ENCODE data around the gene CD19. TPM values are rescaled to one million over a fixed set of nuclear protein-coding genes. Genes with fewer than 3 reads are reported as not detected.
A peak's percentile ranks its signal among the peaks of the same experiment; 100 is the strongest.
"Not testable (repeated sequence)": the region's sequence is repeated elsewhere in the genome, so short reads cannot be mapped to it uniquely, and the experiment has no call there.

Gene CD19
- total and polyA plus RNA-seq, 7 experiments from 2014 or later = 0.22 to 3.0 (median 0.40) TPM

DNA sequence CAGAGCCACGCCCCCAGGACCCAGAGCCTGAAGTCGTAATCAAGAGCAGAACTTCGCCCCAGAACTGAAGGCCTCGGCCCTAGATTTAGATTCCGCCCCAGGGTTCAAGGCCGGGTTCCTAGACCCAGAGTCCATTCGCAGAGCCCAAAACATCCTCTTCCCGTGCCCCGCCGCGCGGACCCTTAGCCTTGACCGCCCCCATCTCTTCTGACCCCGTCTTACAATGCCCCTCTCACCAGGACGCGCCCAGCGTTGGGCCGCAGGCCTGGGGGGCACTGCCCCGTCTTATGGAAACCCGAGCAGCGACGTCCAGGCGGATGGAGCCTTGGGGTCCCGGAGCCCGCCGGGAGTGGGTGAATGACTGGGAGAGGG is 5.0 kb downstream of the CD19 start:
- Mint-ChIP-seq H3K36me3 (peaks cover 0 to 2% (median 0%) of the 10 kb centered on the region in 5 donors), H3K27ac (peak overlapping the region; percentile 17 to 87 (median 74)), H3K9me3 (peaks cover 0 to 7% (median 0%) of the 10 kb centered on the region in 11 donors), H3K4me3 (peak overlapping the region; percentile 54 to 82 (median 78)), H3K4me1 (peaks cover 12 to 23% (median 19%) of the 10 kb centered on the region in 7 donors), H3K27me3 (peaks cover 0 to 4% (median 0%) of the 10 kb centered on the region in 5 donors)
- no peak for ATAC-seq
- no peak for DNase-seq
- Histone ChIP-seq H3K36me3 (ENCODE audit: control insufficient read depth in 2 of 3, insufficient read depth in 3 of 3, low read length in 3 of 3) (no peaks in the 10 kb centered on the region), H3K9me3 (ENCODE audit: control insufficient read depth in 2 of 3, low read length in 3 of 3) (no peaks in the 10 kb centered on the region), H3K4me1 (ENCODE audit: control insufficient read depth in 2 of 2, insufficient read depth in 2 of 2, low read length in 2 of 2) (peaks cover 0 to 8% of the 10 kb centered on the region in 2 donors), H3K27me3 (ENCODE audit: control insufficient read depth in 2 of 2, insufficient read depth in 2 of 2, low read length in 2 of 2) (no peaks in the 10 kb centered on the region), H3K27ac (ENCODE audit: low read depth, low read length) (no peak overlapping the region), H3K4me3 (ENCODE audit: low read length) (peak overlapping the region; percentile 14)
- ChIA-PET CTCF (interaction anchor here (0.6 to 1.7 kb wide), 3 partner anchors 8 to 62 kb away, joined by 3 to 9 read pairs (median 3); no protein-coding TSS in a partner anchor), POLR2A (interaction anchor here (0.6 to 2.7 kb wide), 6 partner anchors 10 to 114 kb away, joined by 3 to 14 read pairs (median 4); partner anchors contain the start of genes ATXN2L, NFATC2IP, RABEP2 and SH2B1)
- intact Hi-C loops (cut with micrococcal nuclease) = loop anchor here (1.0 kb wide), 2 partner anchors 11 to 35 kb away; partner anchors contain the start of gene RABEP2 (in 2 of the 2)

GRCh38 chr16:28937222-28937876 is 5.6 kb downstream of the CD19 start:
- CTCF ChIA-PET = interaction anchor here (0.6 to 1.1 kb wide), 2 partner anchors 8 to 58 kb away, joined by 3 read pairs; no protein-coding TSS in a partner anchor
- ATAC-seq (no peak), DNase-seq (no peak)
- no peaks in the 10 kb centered on the region for H3K36me3 ChIP-seq (ENCODE audit: control insufficient read depth in 2 of 3, insufficient read depth in 3 of 3, low read length in 3 of 3)
- H3K27ac ChIP-seq (ENCODE audit: low read depth, low read length) = no peak overlapping the region
- peaks cover 0 to 4% (median 0%) of the 10 kb centered on the region in 5 donors for H3K27me3 Mint-ChIP-seq
- peaks cover 0 to 8% of the 10 kb centered on the region in 2 donors for H3K4me1 ChIP-seq (ENCODE audit: control insufficient read depth in 2 of 2, insufficient read depth in 2 of 2, low read length in 2 of 2)
- H3K4me1 Mint-ChIP-seq = peaks cover 12 to 23% (median 19%) of the 10 kb centered on the region in 7 donors
- peaks cover 0 to 7% (median 0%) of the 10 kb centered on the region in 11 donors for H3K9me3 Mint-ChIP-seq
- peaks cover 0 to 2% (median 0%) of the 10 kb centered on the region in 5 donors for H3K36me3 Mint-ChIP-seq
- no peak overlapping the region for H3K4me3 ChIP-seq (ENCODE audit: low read length)
- POLR2A ChIA-PET = interaction anchor here (0.9 to 1.1 kb wide), 2 partner anchors 12 to 74 kb away, joined by 3 to 4 read pairs; partner anchors contain the start of genes RABEP2 and SH2B1
- intact Hi-C loops (cut with micrococcal nuclease) = no loop called here
- peak overlapping the region in 3 of 10 donors; percentile 10 to 70 (median 25) for H3K4me3 Mint-ChIP-seq
- H3K27me3 ChIP-seq (ENCODE audit: control insufficient read depth in 2 of 2, insufficient read depth in 2 of 2, low read length in 2 of 2) = no peaks in the 10 kb centered on the region
- peak overlapping the region in 1 of 9 donors; percentile 56 for H3K27ac Mint-ChIP-seq
- H3K9me3 ChIP-seq (ENCODE audit: control insufficient read depth in 2 of 3, low read length in 3 of 3) = no peaks in the 10 kb centered on the region

GRCh38 chr16:28938721-28939120 is 7.0 kb downstream of the CD19 start:
- ChIA-PET CTCF (no interaction called here), POLR2A (interaction anchor here (0.5 to 0.6 kb wide), 2 partner anchors 27 to 85 kb away, joined by 3 to 5 read pairs; no protein-coding TSS in a partner anchor)
- Histone ChIP-seq H3K36me3 (ENCODE audit: control insufficient read depth in 2 of 3, insufficient read depth in 3 of 3, low read length in 3 of 3) (no peaks in the 10 kb centered on the region), H3K27me3 (ENCODE audit: control insufficient read depth in 2 of 2, insufficient read depth in 2 of 2, low read length in 2 of 2) (no peaks in the 10 kb centered on the region), H3K9me3 (ENCODE audit: control insufficient read depth in 2 of 3, low read length in 3 of 3) (no peaks in the 10 kb centered on the region), H3K27ac (ENCODE audit: low read depth, low read length) (no peak overlapping the region), H3K4me1 (ENCODE audit: control insufficient read depth in 2 of 2, insufficient read depth in 2 of 2, low read length in 2 of 2) (peaks cover 0 to 8% of the 10 kb centered on the region in 2 donors), H3K4me3 (ENCODE audit: low read length) (no peak overlapping the region)
- Mint-ChIP-seq H3K27ac (no peak overlapping the region), H3K36me3 (peaks cover 0 to 2% (median 0%) of the 10 kb centered on the region in 5 donors), H3K4me3 (no peak overlapping the region), H3K4me1 (peaks cover 12 to 23% (median 17%) of the 10 kb centered on the region in 7 donors), H3K27me3 (peaks cover 0 to 4% (median 0%) of the 10 kb centered on the region in 5 donors), H3K9me3 (peaks cover 0 to 7% (median 0%) of the 10 kb centered on the region in 11 donors)
- intact Hi-C loops (cut with micrococcal nuclease) = no loop called here
- no peak for ATAC-seq
- DNase-seq = no peak

- H3K27me3 ChIP-seq (ENCODE audit: control insufficient read depth in 2 of 2, insufficient read depth in 2 of 2, low read length in 2 of 2); ATAC-seq; H3K36me3 Mint-ChIP-seq; H3K9me3 ChIP-seq (ENCODE audit: control insufficient read depth in 2 of 3, low read length in 3 of 3); H3K4me3 ChIP-seq (ENCODE audit: low read length); H3K27ac Mint-ChIP-seq; intact Hi-C loops (cut with micrococcal nuclease); H3K4me1 ChIP-seq (ENCODE audit: control insufficient read depth in 2 of 2, insufficient read depth in 2 of 2, low read length in 2 of 2); H3K27me3 Mint-ChIP-seq; DNase-seq; H3K9me3 Mint-ChIP-seq; H3K27ac ChIP-seq (ENCODE audit: low read depth, low read length); H3K4me3 Mint-ChIP-seq; CTCF ChIA-PET; H3K36me3 ChIP-seq (ENCODE audit: control insufficient read depth in 2 of 3, insufficient read depth in 3 of 3, low read length in 3 of 3): not testable (repeated sequence)
- peaks cover 10 to 23% (median 12%) of the 10 kb centered on the region in 7 donors for H3K4me1 Mint-ChIP-seq
- POLR2A ChIA-PET = interaction anchor here (0.6 kb wide), 1 partner anchor 40 kb away, joined by 3 read pairs; no protein-coding TSS in a partner anchor
These were observed 8.1 kb downstream of the CD19 start for GRCh38 chr16:28939825-28940224.

- H3K9me3 ChIP-seq (ENCODE audit: control insufficient read depth in 2 of 3, low read length in 3 of 3) = no peaks in the 10 kb centered on the region
- intact Hi-C loops (cut with micrococcal nuclease) = no loop called here
- peaks cover 0 to 5% (median 0%) of the 10 kb centered on the region in 11 donors for H3K9me3 Mint-ChIP-seq
- ChIA-PET CTCF (interaction anchor here (1.6 kb wide), 1 partner anchor 69 kb away, joined by 3 read pairs; no protein-coding TSS in a partner anchor), POLR2A (interaction anchor here (1.1 to 1.5 kb wide), 2 partner anchors 16 to 105 kb away, joined by 4 to 5 read pairs; no protein-coding TSS in a partner anchor)
- H3K4me1 Mint-ChIP-seq = peaks cover 7 to 19% (median 8%) of the 10 kb centered on the region in 7 donors
- H3K36me3 Mint-ChIP-seq = no peaks in the 10 kb centered on the region
- H3K4me3 Mint-ChIP-seq = no peak overlapping the region
- H3K36me3 ChIP-seq (ENCODE audit: control insufficient read depth in 2 of 3, insufficient read depth in 3 of 3, low read length in 3 of 3) = no peaks in the 10 kb centered on the region
- peaks cover 0 to 10% (median 0%) of the 10 kb centered on the region in 5 donors for H3K27me3 Mint-ChIP-seq
- no peak overlapping the region for H3K27ac Mint-ChIP-seq
- ATAC-seq (no peak), DNase-seq (no peak)
- no peaks in the 10 kb centered on the region for H3K27me3 ChIP-seq (ENCODE audit: control insufficient read depth in 2 of 2, insufficient read depth in 2 of 2, low read length in 2 of 2)
- H3K4me1 ChIP-seq (ENCODE audit: control insufficient read depth in 2 of 2, insufficient read depth in 2 of 2, low read length in 2 of 2) = peaks cover 0 to 8% of the 10 kb centered on the region in 2 donors
- no peak overlapping the region for H3K27ac ChIP-seq (ENCODE audit: low read depth, low read length)
- H3K4me3 ChIP-seq (ENCODE audit: low read length) = no peak overlapping the region
These were observed 11.5 kb downstream of the CD19 start for GRCh38 chr16:28943281-28943680.

- CTCF ChIA-PET = interaction anchor here (0.6 to 1.0 kb wide), 3 partner anchors 40 to 111 kb away, joined by 3 to 4 read pairs (median 3); no protein-coding TSS in a partner anchor
- intact Hi-C loops (cut with micrococcal nuclease) = no loop called here
- no peak overlapping the region for H3K4me3 ChIP-seq (ENCODE audit: low read length)
- DNase-seq (no peak), ATAC-seq (no peak)
- H3K27ac Mint-ChIP-seq = no peak overlapping the region
- H3K4me3 Mint-ChIP-seq = no peak overlapping the region
- no peaks in the 10 kb centered on the region for H3K9me3 ChIP-seq (ENCODE audit: control insufficient read depth in 2 of 3, low read length in 3 of 3)
- peaks cover 0 to 2% (median 0%) of the 10 kb centered on the region in 11 donors for H3K9me3 Mint-ChIP-seq
- H3K27me3 Mint-ChIP-seq = peaks cover 0 to 6% (median 0%) of the 10 kb centered on the region in 5 donors
- H3K4me1 Mint-ChIP-seq = peaks cover 9 to 28% (median 18%) of the 10 kb centered on the region in 7 donors
- H3K36me3 Mint-ChIP-seq = peaks cover 0 to 4% (median 0%) of the 10 kb centered on the region in 5 donors
- no peak overlapping the region for H3K27ac ChIP-seq (ENCODE audit: low read depth, low read length)
- peaks cover 2 to 14% of the 10 kb centered on the region in 2 donors for H3K4me1 ChIP-seq (ENCODE audit: control insufficient read depth in 2 of 2, insufficient read depth in 2 of 2, low read length in 2 of 2)
- POLR2A ChIA-PET = interaction anchor here (0.6 kb wide), 1 partner anchor 28 kb away, joined by 3 read pairs; the partner anchor contains the start of gene SPNS1
- peaks cover 0 to 6% (median 0%) of the 10 kb centered on the region in 3 experiments for H3K36me3 ChIP-seq (ENCODE audit: control insufficient read depth in 2 of 3, insufficient read depth in 3 of 3, low read length in 3 of 3)
- no peaks in the 10 kb centered on the region for H3K27me3 ChIP-seq (ENCODE audit: control insufficient read depth in 2 of 2, insufficient read depth in 2 of 2, low read length in 2 of 2)
These were observed 14.9 kb downstream of the CD19 start for GRCh38 chr16:28946681-28947080.

Data from naive thymus-derived CD4-positive, alpha-beta T cell (primary cell).